Bone marrow (tissue), 2 donors: ENCODE data around the gene DDR1.
"Not testable (repeated sequence)": the region's sequence is repeated elsewhere in the genome, so short reads cannot be mapped to it uniquely, and the experiment has no call there.

Experiments used
- DNase-seq, 2 donors: peaks; one replicate each; lab custom pipeline; 2025; lab: John Stamatoyannopoulos, UW

The DDR1 gene

DNA sequence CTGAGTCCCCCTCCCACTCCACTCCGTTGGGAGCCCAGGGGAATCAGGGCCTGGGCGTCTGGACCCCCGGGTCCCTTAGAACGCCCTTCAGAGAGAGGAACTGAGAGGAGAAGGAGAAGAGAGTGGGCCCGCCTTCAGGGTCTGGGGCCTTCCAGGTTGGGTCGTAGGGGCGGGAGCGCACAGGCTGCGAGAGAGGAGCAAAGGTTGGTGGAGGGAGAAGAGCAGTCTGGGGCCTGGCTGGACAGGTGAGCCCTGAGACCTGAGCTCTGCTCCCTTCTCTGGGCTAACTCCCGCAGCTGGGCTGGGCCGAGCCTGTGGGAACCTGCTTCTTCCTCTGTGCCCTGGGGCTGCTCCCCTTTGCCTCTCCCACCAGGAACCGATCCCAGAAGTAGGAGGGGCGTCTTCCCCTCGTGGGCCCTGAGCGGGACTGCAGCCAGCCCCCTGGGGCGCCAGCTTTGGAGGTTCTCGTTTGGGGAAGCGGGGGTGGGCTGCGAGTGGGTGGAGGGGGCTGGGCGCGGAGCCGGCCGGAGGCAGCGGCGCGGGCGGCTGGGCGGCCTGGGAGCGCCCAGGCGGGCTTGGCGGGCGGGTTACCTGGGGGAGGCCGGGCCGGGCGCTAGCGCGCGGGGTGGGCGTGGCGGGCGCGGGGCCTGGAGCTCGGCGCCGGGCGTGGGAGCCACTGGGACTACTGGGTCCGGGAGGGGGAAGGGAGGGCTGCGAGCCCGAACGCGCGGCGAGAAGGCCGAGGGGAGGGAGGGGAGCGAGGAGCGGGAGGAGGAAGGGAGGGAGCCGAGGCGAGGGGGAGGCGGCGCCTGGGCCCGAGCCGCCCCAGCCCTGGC is at the start of gene DDR1:
Gene DDR1, plus strand, starts transcription at position 835 of the 836 bp plus-strand sequence. CDS start 4,211 bp downstream, outside the sequence.
- DNase-seq = peak in 1 of 2 donors; percentile 6

GRCh38 chr6:30834646-30835045 is 49.7 kb upstream of the DDR1 start:
- DNase-seq = peak in 1 of 2 donors; percentile 45

DNA sequence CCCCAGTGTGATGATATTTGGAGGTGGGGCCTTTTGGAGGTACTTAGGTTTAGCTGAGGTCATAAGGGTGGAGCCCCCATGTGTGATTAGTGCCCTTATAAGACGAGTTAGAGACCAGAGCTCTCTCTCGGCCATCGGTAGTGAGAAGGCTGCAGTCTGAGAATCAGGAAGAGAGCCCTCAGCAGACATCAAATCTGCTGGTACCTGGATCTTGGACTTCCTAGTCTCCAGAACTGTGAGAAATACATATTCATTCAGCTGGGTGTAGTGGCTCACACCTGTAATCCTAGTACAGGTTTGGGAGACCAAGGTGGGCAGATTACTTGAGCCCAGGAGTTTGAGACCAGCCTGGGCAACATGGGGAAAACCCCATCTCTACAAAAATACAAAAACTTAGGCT is 48.7 kb upstream of the DDR1 start:
- DNase-seq = no peak

DNA sequence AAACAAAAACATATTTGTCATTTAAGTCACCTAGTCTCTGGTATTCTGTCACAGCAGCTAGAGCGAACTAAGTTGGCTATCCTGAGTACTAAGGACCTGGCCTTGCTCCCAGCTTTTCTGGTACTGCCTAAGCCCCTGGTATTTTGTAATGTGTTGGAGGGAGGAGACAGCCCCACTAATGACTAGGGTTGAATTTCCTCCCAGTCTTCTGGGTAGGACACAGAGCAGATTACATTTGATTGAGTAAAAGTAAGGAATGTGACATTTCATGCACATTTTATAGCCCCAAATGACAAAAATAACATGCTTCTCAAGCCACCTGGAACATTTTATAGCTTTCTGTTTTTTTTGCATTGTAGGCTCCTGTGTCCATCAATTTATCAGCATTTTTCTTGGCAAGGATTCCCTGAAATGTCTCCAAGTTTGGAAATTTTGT is 47.9 kb upstream of the DDR1 start:
- no peak for DNase-seq

- DNase-seq = no peak
Measured at GRCh38 chr6:30836957-30837356, 47.4 kb upstream of the DDR1 start.

DNA sequence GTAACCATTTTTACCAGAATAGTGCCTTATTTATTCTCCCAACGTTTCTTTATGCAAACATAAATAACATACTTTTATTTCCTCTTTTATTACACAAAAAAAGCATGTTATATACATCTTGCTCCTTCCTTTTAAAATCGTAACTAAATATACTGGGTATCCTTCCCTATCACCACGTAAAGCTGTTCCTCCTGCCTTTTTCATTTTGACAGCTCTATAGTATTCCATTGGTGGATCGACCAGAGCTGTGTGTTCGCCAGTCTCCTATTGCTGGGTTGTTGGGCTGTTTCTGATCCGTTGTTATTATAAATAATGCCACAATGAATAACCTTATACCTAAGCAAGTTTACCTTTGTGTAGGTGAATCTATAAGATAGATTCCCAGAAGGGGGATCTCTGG is 46.9 kb upstream of the DDR1 start:
- no peak for DNase-seq

DNA sequence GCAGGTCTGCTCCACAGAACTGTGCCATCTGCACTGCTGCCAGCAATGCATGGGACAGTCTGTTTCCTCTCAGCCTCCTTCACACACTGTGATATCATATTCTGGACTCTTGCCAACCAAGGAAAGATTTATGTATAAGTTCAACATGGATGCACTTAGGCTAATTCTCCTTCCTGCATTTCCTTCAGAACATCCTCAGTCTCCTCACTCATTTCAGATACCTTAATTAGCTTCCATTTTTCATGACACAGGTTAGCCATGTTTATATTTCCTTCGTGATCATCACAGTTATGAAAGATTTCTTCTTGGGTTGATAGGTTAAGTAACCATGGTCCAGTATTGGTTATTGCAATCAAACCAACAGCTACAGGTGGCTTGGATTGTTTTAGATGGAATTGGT is 46.4 kb upstream of the DDR1 start:
- peak in 1 of 2 donors; percentile 29 for DNase-seq

- DNase-seq = no peak
Measured at GRCh38 chr6:30839671-30840070, 44.6 kb upstream of the DDR1 start.

DNA sequence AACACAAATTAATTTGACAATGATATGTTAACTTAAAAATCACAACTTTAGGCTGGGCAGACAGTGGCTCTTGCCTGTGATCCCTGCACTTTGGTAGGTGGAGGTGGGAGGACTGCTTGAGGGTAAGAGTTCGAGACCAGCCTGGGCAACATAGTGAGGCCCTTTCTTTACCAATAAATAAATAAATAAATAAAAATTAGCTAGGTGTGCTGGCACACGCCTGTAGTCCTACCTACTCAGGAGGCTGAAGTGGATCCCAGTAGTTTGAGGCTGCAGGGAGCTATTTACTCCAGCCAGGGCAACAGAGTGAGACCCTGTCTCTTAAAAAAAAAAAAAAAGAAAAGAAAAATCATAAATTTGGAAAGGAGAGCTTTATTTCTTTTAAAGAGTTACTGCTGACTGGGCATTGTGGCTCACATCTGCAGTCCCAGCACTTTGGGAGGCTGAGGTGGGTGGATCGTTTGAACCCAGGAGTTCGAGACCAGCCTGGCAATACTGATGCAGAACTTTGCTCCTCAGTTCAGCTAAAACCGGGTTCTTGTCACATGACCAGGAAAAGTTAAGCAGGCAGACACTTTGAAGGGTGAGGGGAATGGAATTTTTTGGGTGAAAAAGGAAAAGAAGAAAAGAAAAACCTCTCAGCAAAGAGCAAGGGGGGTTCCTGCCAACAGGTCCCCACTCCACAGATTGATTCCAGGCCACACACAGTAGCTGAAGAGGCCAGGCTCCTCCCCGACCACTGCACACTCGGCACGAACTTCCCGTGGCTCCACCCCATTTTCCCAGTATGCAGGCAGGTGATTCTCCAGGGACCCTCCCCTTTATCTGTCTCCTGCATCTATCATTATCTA is 44.0 kb upstream of the DDR1 start:
- DNase-seq = no peak

GRCh38 chr6:30840935-30841643 is 43.2 kb upstream of the DDR1 start:
- DNase-seq = no peak

DNA sequence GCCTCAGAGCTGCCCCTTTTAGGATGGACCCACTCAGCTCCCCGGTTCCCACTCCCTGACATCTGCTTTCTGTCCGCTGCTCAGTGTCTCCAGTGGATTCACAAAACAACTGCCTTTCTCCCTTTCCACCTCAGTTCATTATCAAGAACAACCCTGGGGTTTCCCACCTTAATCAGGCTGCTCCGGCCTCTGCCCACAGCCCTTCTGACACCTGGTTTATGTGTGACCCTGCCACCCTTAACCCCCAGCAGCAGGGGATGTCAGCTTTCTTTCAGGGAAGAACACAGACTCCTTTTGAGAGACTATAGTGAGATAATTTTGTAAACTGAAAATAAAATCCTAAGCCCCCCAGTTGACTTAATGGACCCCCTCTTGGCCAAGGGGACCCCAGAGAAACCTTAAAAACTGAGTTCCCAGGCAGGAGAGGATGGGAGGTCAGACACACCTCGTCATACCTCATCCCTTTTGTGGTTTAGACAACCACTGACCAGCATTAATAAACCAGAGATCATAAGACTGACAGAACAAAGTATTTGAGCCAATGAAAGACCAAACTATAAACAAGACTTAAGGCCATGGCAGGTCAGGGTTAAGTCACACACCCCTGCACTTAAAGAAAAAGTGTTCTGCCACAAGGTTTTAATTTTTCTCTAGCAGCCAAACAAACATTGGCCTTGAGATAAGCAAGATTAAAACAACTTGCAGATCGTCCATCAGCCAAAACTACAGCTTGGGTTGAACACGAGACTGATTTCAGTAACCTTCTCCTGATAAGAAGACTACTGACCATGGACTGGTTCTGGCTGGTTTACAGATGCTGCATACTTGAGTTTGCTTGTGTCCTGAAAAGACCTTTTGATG is 42.4 kb upstream of the DDR1 start:
- no peak for DNase-seq

DNA sequence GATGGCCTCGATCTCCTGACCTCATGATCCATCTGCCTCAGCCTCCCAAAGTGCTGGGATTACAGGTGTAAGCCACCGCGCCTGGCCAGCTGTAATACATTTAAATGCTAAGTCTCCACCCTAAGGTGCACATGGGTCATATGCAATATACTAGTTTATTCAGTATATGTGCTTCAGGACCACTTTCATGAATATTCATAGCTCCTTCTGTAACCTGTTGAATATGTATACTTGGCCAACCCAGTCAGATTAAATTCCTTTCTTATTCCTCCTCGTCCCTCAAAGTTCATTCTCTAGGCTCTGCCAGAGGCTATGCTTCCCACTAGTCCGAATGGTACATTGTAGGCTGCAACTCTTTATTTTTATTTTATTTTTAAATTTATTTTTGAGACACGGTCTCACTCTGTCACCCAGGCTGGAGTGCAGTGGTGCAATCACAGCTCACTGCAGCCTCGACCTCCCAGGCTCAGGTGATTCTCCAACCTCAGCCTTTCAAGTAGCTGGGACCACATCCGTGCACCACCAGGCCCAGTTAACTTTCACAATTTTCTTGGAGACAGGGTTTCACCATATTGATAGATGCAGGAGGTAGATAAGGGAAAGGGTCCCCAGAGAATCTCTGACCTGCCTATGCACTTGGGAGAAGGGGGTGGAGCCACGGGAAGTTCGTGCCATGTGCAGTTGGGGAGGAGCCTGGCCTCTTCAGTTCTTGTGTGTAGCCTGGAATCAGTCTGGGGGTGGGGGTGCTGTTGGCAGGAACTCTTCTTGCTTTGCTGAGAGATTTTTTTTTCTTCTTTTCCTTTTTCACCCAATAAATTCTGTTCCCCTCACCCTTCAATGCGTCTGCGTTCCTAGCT is 41.3 kb upstream of the DDR1 start:
- no peak for DNase-seq

DNA sequence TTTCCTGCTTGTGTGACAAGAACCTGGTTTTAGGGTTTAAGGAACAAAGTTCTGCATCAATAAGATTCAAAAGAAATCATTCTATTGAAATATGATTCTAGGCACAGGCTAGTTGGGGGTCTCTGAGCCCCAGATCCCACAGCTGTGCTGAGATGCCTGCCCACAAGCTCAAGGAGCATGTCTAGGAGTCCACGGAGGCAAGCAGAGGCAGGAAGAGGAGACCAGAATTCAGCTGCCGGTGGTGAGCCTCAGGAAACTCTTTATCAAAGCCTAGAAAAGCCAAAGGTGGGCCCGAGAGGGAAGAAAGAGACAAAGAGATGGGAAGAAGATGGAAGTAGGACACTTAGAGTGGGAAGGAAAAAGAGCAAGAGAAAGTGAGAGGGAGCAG is 40.7 kb upstream of the DDR1 start:
- no peak for DNase-seq

- no peak for DNase-seq
Measured at GRCh38 chr6:30844118-30844535, 40.2 kb upstream of the DDR1 start.

- no peak for DNase-seq
Measured at GRCh38 chr6:30845183-30845582, 39.1 kb upstream of the DDR1 start.

DNA sequence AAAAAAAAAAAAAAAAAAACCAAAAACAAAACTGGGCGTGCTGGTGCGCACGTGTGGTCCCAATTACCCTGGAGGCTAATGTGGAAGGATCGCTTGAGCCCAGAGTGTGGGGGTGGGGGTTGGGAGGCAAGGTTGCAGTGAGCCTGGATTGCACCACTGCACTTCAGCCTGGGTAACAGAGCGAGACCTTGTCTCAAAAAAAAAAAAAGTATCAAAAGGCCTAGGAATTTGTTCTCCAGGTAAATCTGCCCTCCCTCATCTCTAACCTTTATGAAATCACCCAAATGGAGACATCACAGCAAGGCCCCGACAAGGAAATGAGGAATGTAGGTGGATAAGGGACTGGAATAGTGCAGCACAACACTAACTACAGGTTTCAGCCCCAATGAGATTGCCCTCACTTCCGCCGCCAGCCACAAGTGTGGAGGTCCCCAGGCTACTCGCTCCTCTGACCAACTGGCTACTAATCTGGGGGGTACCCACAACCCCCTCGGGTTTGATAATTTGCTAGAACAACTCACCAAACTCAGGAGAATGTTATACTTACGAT is 36.8 kb upstream of the DDR1 start:
- no peak for DNase-seq

GRCh38 chr6:30847971-30848436 is 36.3 kb upstream of the DDR1 start:
- DNase-seq = no peak

- no peak for DNase-seq
Measured at GRCh38 chr6:30849903-30850651, 34.2 kb upstream of the DDR1 start.

GRCh38 chr6:30852459-30852858 is 31.9 kb upstream of the DDR1 start:
- not testable (repeated sequence) for DNase-seq
